HEK293 (cell line): ENCODE results near the gene NGRN.

Experiments used
- CTCF ChIA-PET: fragments of 350-600 bp; formaldehyde crosslinking; extraction: SDS; loops from one replicate; lab custom pipeline; 2021; ENCODE audit warnings: antibody characterized with exemption; lab: Yijun Ruan, JAX
- POLR2A ChIA-PET: fragments of 300-600 bp; formaldehyde crosslinking; extraction: SDS; loops from one replicate; lab custom pipeline; 2020; ENCODE audit warnings: antibody characterized with exemption, inconsistent platforms; lab: Yijun Ruan, JAX
- H3K27ac ChIP-seq: fragments of 200-500 bp; sonication (Bioruptor generic); 2 replicates; pipeline ENCODE4 v1.5.1; 2014; ENCODE audit warnings: low read depth, low read length, control low read depth, inconsistent platforms; ENCODE audit errors: extremely low read depth
- H3K36me3 ChIP-seq, 2 experiments: fragments of 200-500 bp in 1 of 2; sonication (Bioruptor generic) in 1 of 2; 1 replicate in 1 of 2; 2 replicates in 1 of 2; pipeline ENCODE4 v1.5.1; 2014 to 2017; ENCODE audit warnings: inconsistent platforms in 2 of 2, low read length in 2 of 2; ENCODE audit not compliant: control insufficient read depth in 2 of 2, insufficient read depth in 1 of 2
- H3K4me1 ChIP-seq: fragments of 200-500 bp; sonication (Bioruptor generic); 2 replicates; pipeline ENCODE4 v1.5.1; 2014; ENCODE audit warnings: mild to moderate bottlenecking, low read length, inconsistent platforms; ENCODE audit not compliant: control insufficient read depth, insufficient read depth
- H3K4me3 ChIP-seq: 2 replicates; pipeline ENCODE4 v1.5.1; 2011; ENCODE audit warnings: low read depth, mild to moderate bottlenecking, control low read depth, low read length, moderate library complexity
- H3K9me3 ChIP-seq: fragments of 200-500 bp; sonication (Bioruptor generic); 2 replicates; pipeline ENCODE4 v1.5.1; 2014; ENCODE audit warnings: low read depth, low read length, inconsistent platforms; ENCODE audit not compliant: control insufficient read depth, insufficient read depth
- ZFHX2 ChIP-seq: fragments of 450-650 bp; formaldehyde crosslinking; conservative IDR thresholded peaks from 2 replicates; pipeline ENCODE4 v1.5.1; 2016; ENCODE audit warnings: missing biosample characterization, missing genetic modification characterization
- ZNF311 ChIP-seq: fragments of 450-650 bp; formaldehyde crosslinking; IDR thresholded peaks from 2 replicates; pipeline ENCODE4 v1.5.1; 2017; ENCODE audit warnings: missing biosample characterization, missing genetic modification characterization, borderline replicate concordance
- ZNF366 ChIP-seq: fragments of 450-650 bp; formaldehyde crosslinking; conservative IDR thresholded peaks from 2 replicates; pipeline ENCODE4 v1.5.1; 2016; ENCODE audit warnings: missing biosample characterization, missing genetic modification characterization
- ZNF544 ChIP-seq: fragments of 450-650 bp; formaldehyde crosslinking; IDR thresholded peaks from 2 replicates; pipeline ENCODE4 v1.5.0; 2017; ENCODE audit warnings: missing biosample characterization, missing genetic modification characterization
- ZNF777 ChIP-seq: fragments of 450-650 bp; formaldehyde crosslinking; IDR thresholded peaks from 2 replicates; pipeline ENCODE4 v1.5.1; 2017; ENCODE audit warnings: missing biosample characterization, missing genetic modification characterization, borderline replicate concordance
- ZXDB ChIP-seq: fragments of 450-650 bp; formaldehyde crosslinking; IDR thresholded peaks from 2 replicates; pipeline ENCODE4 v1.5.1; 2016; ENCODE audit warnings: missing biosample characterization, missing genetic modification characterization
- TF ChIP-seq, protein P1 (sequence below): fragments of 450-650 bp; formaldehyde crosslinking; IDR thresholded peaks from 2 replicates; pipeline ENCODE4 v1.5.1; 2016; ENCODE audit warnings: missing biosample characterization, missing genetic modification characterization
- TF ChIP-seq, protein P2 (sequence below): fragments of 450-650 bp; formaldehyde crosslinking; conservative IDR thresholded peaks from 2 replicates; pipeline ENCODE4 v1.5.1; 2016; ENCODE audit warnings: low read depth, missing biosample characterization, missing genetic modification characterization

The NGRN gene

GRCh38 chr15:90309020-90309419, 43.5 kb downstream of the NGRN start:
- POLR2A ChIA-PET, result no interaction called here
- H3K4me1 ChIP-seq, result no peaks in the 10 kb centered on the region
- CTCF ChIA-PET, result interaction anchor here (0.5 to 3.8 kb wide), 4 partner anchors 11 to 436 kb away, joined by 4 to 44 read pairs (median 10); no protein-coding TSS in a partner anchor
- no peak overlapping the region for H3K27ac ChIP-seq
- no peaks in the 10 kb centered on the region for H3K36me3 ChIP-seq
- no peaks in the 10 kb centered on the region for H3K9me3 ChIP-seq
- TF ChIP-seq ZNF311 (tag by site-specific recombination) (no peak), ZNF366 (tag by site-specific recombination) (no peak), ZXDB (tag by site-specific recombination) (no peak), ZNF777 (tag by site-specific recombination) (no peak), ZNF544 (tag by site-specific recombination) (no peak)
- TF ChIP-seq, protein P1, sequence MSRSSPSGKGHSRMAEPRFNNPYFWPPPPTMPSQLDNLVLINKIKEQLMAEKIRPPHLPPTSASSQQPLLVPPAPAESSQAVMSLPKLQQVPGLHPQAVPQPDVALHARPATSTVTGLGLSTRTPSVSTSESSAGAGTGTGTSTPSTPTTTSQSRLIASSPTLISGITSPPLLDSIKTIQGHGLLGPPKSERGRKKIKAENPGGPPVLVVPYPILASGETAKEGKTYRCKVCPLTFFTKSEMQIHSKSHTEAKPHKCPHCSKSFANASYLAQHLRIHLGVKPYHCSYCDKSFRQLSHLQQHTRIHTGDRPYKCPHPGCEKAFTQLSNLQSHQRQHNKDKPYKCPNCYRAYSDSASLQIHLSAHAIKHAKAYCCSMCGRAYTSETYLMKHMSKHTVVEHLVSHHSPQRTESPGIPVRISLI (tag by site-specific recombination), result no peak
- TF ChIP-seq, protein P2, sequence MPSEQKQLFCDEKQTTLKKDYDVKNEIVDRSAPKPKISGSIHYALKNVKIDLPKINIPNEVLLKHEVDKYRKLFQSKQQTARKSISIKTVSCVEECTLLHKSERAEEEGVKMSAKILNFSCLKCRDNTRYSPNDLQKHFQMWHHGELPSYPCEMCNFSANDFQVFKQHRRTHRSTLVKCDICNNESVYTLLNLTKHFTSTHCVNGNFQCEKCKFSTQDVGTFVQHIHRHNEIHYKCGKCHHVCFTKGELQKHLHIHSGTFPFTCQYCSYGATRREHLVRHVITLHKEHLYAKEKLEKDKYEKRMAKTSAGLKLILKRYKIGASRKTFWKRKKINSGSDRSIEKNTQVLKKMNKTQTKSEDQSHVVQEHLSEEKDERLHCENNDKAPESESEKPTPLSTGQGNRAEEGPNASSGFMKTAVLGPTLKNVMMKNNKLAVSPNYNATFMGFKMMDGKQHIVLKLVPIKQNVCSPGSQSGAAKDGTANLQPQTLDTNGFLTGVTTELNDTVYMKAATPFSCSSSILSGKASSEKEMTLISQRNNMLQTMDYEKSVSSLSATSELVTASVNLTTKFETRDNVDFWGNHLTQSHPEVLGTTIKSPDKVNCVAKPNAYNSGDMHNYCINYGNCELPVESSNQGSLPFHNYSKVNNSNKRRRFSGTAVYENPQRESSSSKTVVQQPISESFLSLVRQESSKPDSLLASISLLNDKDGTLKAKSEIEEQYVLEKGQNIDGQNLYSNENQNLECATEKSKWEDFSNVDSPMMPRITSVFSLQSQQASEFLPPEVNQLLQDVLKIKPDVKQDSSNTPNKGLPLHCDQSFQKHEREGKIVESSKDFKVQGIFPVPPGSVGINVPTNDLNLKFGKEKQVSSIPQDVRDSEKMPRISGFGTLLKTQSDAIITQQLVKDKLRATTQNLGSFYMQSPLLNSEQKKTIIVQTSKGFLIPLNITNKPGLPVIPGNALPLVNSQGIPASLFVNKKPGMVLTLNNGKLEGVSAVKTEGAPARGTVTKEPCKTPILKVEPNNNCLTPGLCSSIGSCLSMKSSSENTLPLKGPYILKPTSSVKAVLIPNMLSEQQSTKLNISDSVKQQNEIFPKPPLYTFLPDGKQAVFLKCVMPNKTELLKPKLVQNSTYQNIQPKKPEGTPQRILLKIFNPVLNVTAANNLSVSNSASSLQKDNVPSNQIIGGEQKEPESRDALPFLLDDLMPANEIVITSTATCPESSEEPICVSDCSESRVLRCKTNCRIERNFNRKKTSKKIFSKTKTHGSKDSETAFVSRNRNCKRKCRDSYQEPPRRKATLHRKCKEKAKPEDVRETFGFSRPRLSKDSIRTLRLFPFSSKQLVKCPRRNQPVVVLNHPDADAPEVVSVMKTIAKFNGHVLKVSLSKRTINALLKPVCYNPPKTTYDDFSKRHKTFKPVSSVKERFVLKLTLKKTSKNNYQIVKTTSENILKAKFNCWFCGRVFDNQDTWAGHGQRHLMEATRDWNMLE (tag by site-specific recombination), result no peak
- TF ChIP-seq, all 188 proteins: peak for 0
- H3K4me3 ChIP-seq, result no peak overlapping the region

DNA sequence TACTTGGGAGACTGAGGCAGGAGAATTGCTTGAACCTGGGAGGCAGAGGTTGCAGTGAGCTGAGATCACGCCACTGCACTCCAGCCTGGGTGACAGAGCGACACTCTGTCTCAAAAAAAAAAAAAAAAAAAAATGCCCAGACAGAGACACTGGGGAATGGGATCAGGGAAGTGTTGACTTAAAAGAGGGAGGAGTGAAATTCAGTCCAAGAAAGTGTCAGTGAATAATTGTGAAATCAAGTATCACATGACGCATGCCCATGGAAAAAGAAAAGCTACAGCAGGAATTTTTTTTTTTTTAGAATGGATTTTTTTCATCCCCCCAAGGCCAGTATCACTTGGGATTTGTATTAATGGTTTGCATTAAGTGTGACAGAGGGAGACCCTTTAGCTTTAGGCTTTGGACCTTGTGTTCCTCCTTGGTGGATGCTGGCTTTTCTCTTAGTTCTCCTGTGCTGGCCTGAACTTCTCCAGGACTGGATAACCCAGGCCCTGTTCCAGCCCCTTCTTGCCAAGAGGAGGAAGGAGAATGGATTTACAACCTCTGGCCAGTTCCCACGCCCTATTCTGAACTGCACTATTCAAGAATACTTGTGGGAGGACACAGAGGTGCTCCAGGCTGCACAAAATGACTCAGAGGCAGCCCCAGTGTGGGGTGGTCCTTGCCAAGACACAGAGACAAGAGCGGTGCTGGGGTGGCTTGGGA, 50.0 kb downstream of the NGRN start:
- ChIA-PET POLR2A (interaction anchor here (0.6 to 1.0 kb wide), 3 partner anchors 81 to 194 kb away, joined by 3 to 5 read pairs (median 3); partner anchors contain the start of gene GDPGP1), CTCF (interaction anchor here (0.6 to 6.7 kb wide), 9 partner anchors 9 to 571 kb away, joined by 3 to 56 read pairs (median 4); no protein-coding TSS in a partner anchor)
- no peak overlapping the region for H3K27ac ChIP-seq

More for the DNA sequence above, 50.0 kb downstream of the NGRN start:
- Histone ChIP-seq H3K36me3 (no peaks in the 10 kb centered on the region; a peak in 1 of 3 replicates), H3K4me1 (peaks cover 4% of the 10 kb centered on the region; the same call in 1 of the 2 replicates), H3K9me3 (no peaks in the 10 kb centered on the region), H3K4me3 (no peak overlapping the region)
- peak; percentile 57 for TF ChIP-seq ZFHX2
- TF ChIP-seq, protein P1 (tag by site-specific recombination), result peak; percentile 94
- TF ChIP-seq, protein P2 (tag by site-specific recombination), result no peak
